Activated T-helper 2 cell treated with anti-CD3 and anti-CD28 coated beads, Interferon-gamma antibody, Interleukin-2, Interleukin-4, amounts not matched to agents 10 μg/mL and 5 μg/mL and 100 μg/mL, durations not matched to agents 14 hours and 24 hours and 36 hours (primary cell): ENCODE measurements around the gene CYP4Z1. TPM values are rescaled to one million over a fixed set of nuclear protein-coding genes. Genes with fewer than 3 reads are reported as not detected.
"Not testable (repeated sequence)": the region's sequence is repeated elsewhere in the genome, so short reads cannot be mapped to it uniquely, and the experiment has no call there.

ENCODE experiments used
- DNase-seq: peaks from one replicate; pipeline ENCODE4 v3.0.0; 2021; ENCODE audit warnings: low spot score
- H3K27ac Mint-ChIP-seq: one replicate; pipeline ENCODE4 v1.8.0; 2021; ENCODE audit warnings: mixed read lengths
- H3K27me3 Mint-ChIP-seq: one replicate; pipeline ENCODE4 v1.8.0; 2021; ENCODE audit warnings: low read depth, mixed read lengths
- H3K36me3 Mint-ChIP-seq: one replicate; pipeline ENCODE4 v1.8.0; 2021; ENCODE audit warnings: low read depth, mixed read lengths
- H3K4me1 Mint-ChIP-seq: one replicate; pipeline ENCODE4 v1.8.0; 2021; ENCODE audit warnings: low read depth, mixed read lengths
- H3K4me3 Mint-ChIP-seq: one replicate; pipeline ENCODE4 v1.8.0; 2021; ENCODE audit warnings: low read depth, mild to moderate bottlenecking, moderate library complexity, mixed read lengths
- H3K9me3 Mint-ChIP-seq: one replicate; pipeline ENCODE4 v1.8.0; 2021; ENCODE audit warnings: mixed read lengths
- intact Hi-C: fragments of 100-400 bp; cut with micrococcal nuclease; formaldehyde crosslinking; loops from one replicate; pipeline ENCODE4 v1.15.1; 2023
- total RNA-seq: library from RNA; stranded (reverse); gene quantifications from 2 replicates; pipeline ENCODE4 v1.2.3, GENCODE V29; 2022

The CYP4Z1 gene
- total RNA-seq, 1 donor from 2014 or later = not detected

- DNase-seq = no peak
- Mint-ChIP-seq H3K27me3 (peaks cover 2% of the 10 kb centered on the region), H3K4me1 (no peaks in the 10 kb centered on the region), H3K4me3 (no peak overlapping the region), H3K36me3 (no peaks in the 10 kb centered on the region), H3K9me3 (peaks cover 11% of the 10 kb centered on the region), H3K27ac (no peak overlapping the region)
- intact Hi-C loops = no loop called here
Observed at GRCh38 chr1:47104816-47105215, 37.8 kb downstream of the CYP4Z1 start.

- no peaks in the 10 kb centered on the region for H3K36me3 Mint-ChIP-seq
- H3K27me3 Mint-ChIP-seq = peaks cover 2% of the 10 kb centered on the region
- DNase-seq = no peak
- no peak overlapping the region for H3K27ac Mint-ChIP-seq
- H3K4me1 Mint-ChIP-seq = no peaks in the 10 kb centered on the region
- H3K9me3 Mint-ChIP-seq = peaks cover 11% of the 10 kb centered on the region
- intact Hi-C loops = no loop called here
- H3K4me3 Mint-ChIP-seq = no peak overlapping the region
Observed at GRCh38 chr1:47106792-47107191, 39.8 kb downstream of the CYP4Z1 start.

GRCh38 chr1:47107851-47108574, 41.0 kb downstream of the CYP4Z1 start:
- H3K36me3 Mint-ChIP-seq, H3K4me3 Mint-ChIP-seq, H3K27me3 Mint-ChIP-seq, intact Hi-C loops, H3K27ac Mint-ChIP-seq, DNase-seq, H3K4me1 Mint-ChIP-seq, H3K9me3 Mint-ChIP-seq: not testable (repeated sequence)

- H3K9me3 Mint-ChIP-seq, H3K4me3 Mint-ChIP-seq, H3K4me1 Mint-ChIP-seq, H3K27me3 Mint-ChIP-seq, DNase-seq, H3K27ac Mint-ChIP-seq, H3K36me3 Mint-ChIP-seq, intact Hi-C loops: not testable (repeated sequence)
Observed at GRCh38 chr1:47109482-47109881, 42.5 kb downstream of the CYP4Z1 start.

- Mint-ChIP-seq H3K9me3 (no peaks in the 10 kb centered on the region), H3K27ac (no peak overlapping the region), H3K27me3 (peaks cover 2% of the 10 kb centered on the region), H3K4me3 (no peak overlapping the region), H3K4me1 (no peaks in the 10 kb centered on the region), H3K36me3 (no peaks in the 10 kb centered on the region)
- DNase-seq = no peak
- intact Hi-C loops = no loop called here
Observed at GRCh38 chr1:47113178-47113577, 46.1 kb downstream of the CYP4Z1 start.

- H3K27ac Mint-ChIP-seq, H3K9me3 Mint-ChIP-seq, H3K27me3 Mint-ChIP-seq, intact Hi-C loops, DNase-seq, H3K4me3 Mint-ChIP-seq, H3K36me3 Mint-ChIP-seq, H3K4me1 Mint-ChIP-seq: not testable (repeated sequence)
Observed at GRCh38 chr1:47121039-47121438, 54.0 kb downstream of the CYP4Z1 start.

- intact Hi-C loops, H3K4me3 Mint-ChIP-seq, DNase-seq, H3K9me3 Mint-ChIP-seq, H3K27me3 Mint-ChIP-seq, H3K27ac Mint-ChIP-seq, H3K36me3 Mint-ChIP-seq, H3K4me1 Mint-ChIP-seq: not testable (repeated sequence)
Observed at GRCh38 chr1:47124834-47125233, 57.8 kb downstream of the CYP4Z1 start.

GRCh38 chr1:47126997-47127396, 60.0 kb downstream of the CYP4Z1 start:
- not testable (repeated sequence) for H3K36me3 Mint-ChIP-seq

GRCh38 chr1:47128221-47128620, 61.2 kb downstream of the CYP4Z1 start:
- no peak for DNase-seq
- intact Hi-C loops = no loop called here

More at GRCh38 chr1:47126997-47127396, 60.0 kb downstream of the CYP4Z1 start:
- H3K4me1 Mint-ChIP-seq, H3K27me3 Mint-ChIP-seq, H3K4me3 Mint-ChIP-seq, H3K9me3 Mint-ChIP-seq, DNase-seq, intact Hi-C loops, H3K27ac Mint-ChIP-seq: not testable (repeated sequence)

GRCh38 chr1:47128854-47129253, 61.8 kb downstream of the CYP4Z1 start:
- H3K4me1 Mint-ChIP-seq, H3K4me3 Mint-ChIP-seq, H3K36me3 Mint-ChIP-seq, H3K27ac Mint-ChIP-seq, DNase-seq, intact Hi-C loops, H3K27me3 Mint-ChIP-seq, H3K9me3 Mint-ChIP-seq: not testable (repeated sequence)

More at GRCh38 chr1:47128221-47128620, 61.2 kb downstream of the CYP4Z1 start:
- no peak overlapping the region for H3K27ac Mint-ChIP-seq
- H3K27me3 Mint-ChIP-seq = peaks cover 7% of the 10 kb centered on the region
- H3K4me3 Mint-ChIP-seq = no peak overlapping the region
- H3K4me1 Mint-ChIP-seq = no peaks in the 10 kb centered on the region
- H3K9me3 Mint-ChIP-seq = no peaks in the 10 kb centered on the region
- no peaks in the 10 kb centered on the region for H3K36me3 Mint-ChIP-seq

- intact Hi-C loops, H3K27ac Mint-ChIP-seq, H3K27me3 Mint-ChIP-seq, DNase-seq, H3K4me1 Mint-ChIP-seq, H3K4me3 Mint-ChIP-seq, H3K9me3 Mint-ChIP-seq, H3K36me3 Mint-ChIP-seq: not testable (repeated sequence)
Observed at GRCh38 chr1:47129489-47130230, 62.6 kb downstream of the CYP4Z1 start.

GRCh38 chr1:47132665-47133064, 65.6 kb downstream of the CYP4Z1 start:
- DNase-seq, H3K9me3 Mint-ChIP-seq, H3K4me3 Mint-ChIP-seq, H3K4me1 Mint-ChIP-seq, intact Hi-C loops, H3K36me3 Mint-ChIP-seq, H3K27me3 Mint-ChIP-seq, H3K27ac Mint-ChIP-seq: not testable (repeated sequence)

GRCh38 chr1:47137198-47137597, 70.2 kb downstream of the CYP4Z1 start, which contains the start of gene CYP4A22:
Gene CYP4A22, plus strand, starts transcription at chr1:47137441. Its CDS starts 45 bp downstream, at chr1:47137486.
- peaks cover 4% of the 10 kb centered on the region for H3K27me3 Mint-ChIP-seq

More at GRCh38 chr1:47137198-47137597, 70.2 kb downstream of the CYP4Z1 start, which contains the start of gene CYP4A22:
- H3K4me1 Mint-ChIP-seq = no peaks in the 10 kb centered on the region
- no peaks in the 10 kb centered on the region for H3K36me3 Mint-ChIP-seq
- no peak within 1 kb of the TSS for H3K27ac Mint-ChIP-seq
- no peak for DNase-seq
- H3K4me3 Mint-ChIP-seq = no peak within 1 kb of the TSS
- intact Hi-C loops = no loop called here
- H3K9me3 Mint-ChIP-seq = no peaks in the 10 kb centered on the region
